Activated naive CD4-positive, alpha-beta T cell (primary cell): ENCODE measurements around the gene SOX13.

Experiments
- DNase-seq, 4 experiments: peaks; one replicate each; lab custom pipeline; 2025; lab: John Stamatoyannopoulos, UW

SOX13 gene

GRCh38 chr1:204065174-204065985 is 7.5 kb upstream of the SOX13 start:
- no peak for DNase-seq

- no peak for DNase-seq
Observed at GRCh38 chr1:204065986-204066300, 7.0 kb upstream of the SOX13 start.

- no peak for DNase-seq
Observed at GRCh38 chr1:204067935-204068334, 5.0 kb upstream of the SOX13 start.

- DNase-seq, result no peak
Observed at GRCh38 chr1:204069887-204070286, 3.0 kb upstream of the SOX13 start.

GRCh38 chr1:204070895-204071294 is 2.0 kb upstream of the SOX13 start:
- DNase-seq, result no peak

GRCh38 chr1:204073837-204074273 is 940 bp downstream of the SOX13 start:
- DNase-seq, result no peak

GRCh38 chr1:204074274-204075138 is 1.6 kb downstream of the SOX13 start:
- no peak for DNase-seq

- no peak for DNase-seq
Observed at GRCh38 chr1:204075139-204075521, 2.2 kb downstream of the SOX13 start.

GRCh38 chr1:204075890-204076846 is 3.3 kb downstream of the SOX13 start:
- DNase-seq, result no peak

- DNase-seq, result no peak
Observed at GRCh38 chr1:204076891-204077290, 4.0 kb downstream of the SOX13 start.

GRCh38 chr1:204077979-204078696 is 5.2 kb downstream of the SOX13 start:
- DNase-seq, result no peak

- DNase-seq, result no peak
Observed at GRCh38 chr1:204079608-204079999, 6.7 kb downstream of the SOX13 start.

- DNase-seq, result no peak
Observed at GRCh38 chr1:204080163-204080903, 7.4 kb downstream of the SOX13 start.

GRCh38 chr1:204081164-204081790 is 8.4 kb downstream of the SOX13 start:
- DNase-seq, result no peak

- no peak for DNase-seq
Observed at GRCh38 chr1:204081791-204082513, 9.0 kb downstream of the SOX13 start.

GRCh38 chr1:204083491-204083890 is 10.6 kb downstream of the SOX13 start:
- no peak for DNase-seq

- DNase-seq, result no peak
Observed at GRCh38 chr1:204084247-204084772, 11.4 kb downstream of the SOX13 start.

- no peak for DNase-seq
Observed at GRCh38 chr1:204085876-204086275, 13.0 kb downstream of the SOX13 start.

- no peak for DNase-seq
Observed at GRCh38 chr1:204087181-204087892, 14.4 kb downstream of the SOX13 start.
